ENCODE data around the gene SCP2.
"Not testable (repeated sequence)": the region's sequence is repeated elsewhere in the genome, so short reads cannot be mapped to it uniquely, and the experiment has no call there.

SCP2 gene

GRCh38 chr1:52915211-52915854 lies 11.7 kb upstream of the SCP2 start:
- in situ Hi-C loops (cut with MboI; ENCODE audit: low sequenced_read_pairs), result loop anchor here (25.0 kb wide), 1 partner anchor 272 kb away; the partner anchor contains the start of gene CPT2

DNA sequence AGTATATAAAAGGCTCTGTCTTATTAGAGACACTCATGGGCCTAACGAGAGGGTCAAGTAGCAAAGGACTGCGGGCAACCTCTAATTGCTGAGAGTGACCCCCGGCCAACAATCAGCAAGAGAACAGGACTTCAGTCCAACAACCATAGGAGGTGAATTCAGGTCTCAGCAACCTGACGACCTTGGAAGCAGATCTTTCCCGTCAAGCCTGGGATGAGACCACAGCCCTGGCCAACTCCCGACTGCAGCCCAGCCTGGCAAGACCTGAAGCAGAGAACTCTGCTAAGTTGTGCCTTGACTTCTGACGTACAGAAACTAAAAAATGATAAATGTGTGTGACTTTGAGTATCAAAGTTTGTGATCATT lies 11.2 kb upstream of the SCP2 start:
- in situ Hi-C loops (cut with MboI; ENCODE audit: low sequenced_read_pairs), result loop anchor here (25.0 kb wide), 1 partner anchor 271 kb away; the partner anchor contains the start of gene CPT2

- in situ Hi-C loops (cut with MboI; ENCODE audit: low sequenced_read_pairs), result loop anchor here (25.0 kb wide), 1 partner anchor 271 kb away; the partner anchor contains the start of gene CPT2
Measured at GRCh38 chr1:52916241-52916975, 10.7 kb upstream of the SCP2 start.

DNA sequence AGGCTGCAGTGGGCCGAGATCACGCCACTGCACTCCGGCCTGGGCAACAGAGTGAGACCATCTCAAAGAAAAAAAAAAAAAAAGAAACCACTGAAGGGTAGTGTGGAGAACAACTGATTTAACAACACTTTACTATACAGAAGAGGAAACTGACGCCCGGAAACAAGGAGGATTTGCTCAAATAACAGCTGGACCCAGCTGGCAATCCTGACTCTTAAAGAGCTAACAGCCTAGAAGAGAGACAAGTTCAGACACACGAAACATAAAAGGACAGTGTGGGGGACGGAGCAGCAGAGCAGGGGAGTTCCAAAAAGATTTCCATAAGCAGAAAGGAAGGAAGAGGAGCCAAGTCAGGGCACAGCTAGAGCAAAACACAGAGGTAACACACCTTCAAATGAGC lies 9.9 kb upstream of the SCP2 start:
- in situ Hi-C loops (cut with MboI; ENCODE audit: low sequenced_read_pairs), result loop anchor here (25.0 kb wide), 1 partner anchor 270 kb away; the partner anchor contains the start of gene CPT2

DNA sequence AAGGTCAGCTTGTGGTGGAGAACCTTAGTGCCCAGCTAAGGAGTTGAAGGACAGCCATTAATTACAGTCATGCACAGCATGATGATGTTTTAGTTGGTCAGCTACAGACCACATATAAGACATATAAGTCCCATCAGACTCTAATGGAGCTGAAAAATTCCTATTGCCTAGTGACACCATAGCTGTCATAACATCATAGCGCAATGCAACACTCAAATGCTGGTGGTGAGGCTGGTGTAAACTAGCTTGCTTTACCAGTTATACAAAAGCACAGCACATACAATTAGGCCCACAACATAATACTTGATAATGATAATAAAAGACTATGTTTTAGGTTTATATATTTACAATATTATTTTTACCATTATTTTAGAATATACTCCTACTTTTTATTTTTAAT lies 9.5 kb upstream of the SCP2 start:
- in situ Hi-C loops (cut with MboI; ENCODE audit: low sequenced_read_pairs), result loop anchor here (25.0 kb wide), 1 partner anchor 270 kb away; the partner anchor contains the start of gene CPT2

DNA sequence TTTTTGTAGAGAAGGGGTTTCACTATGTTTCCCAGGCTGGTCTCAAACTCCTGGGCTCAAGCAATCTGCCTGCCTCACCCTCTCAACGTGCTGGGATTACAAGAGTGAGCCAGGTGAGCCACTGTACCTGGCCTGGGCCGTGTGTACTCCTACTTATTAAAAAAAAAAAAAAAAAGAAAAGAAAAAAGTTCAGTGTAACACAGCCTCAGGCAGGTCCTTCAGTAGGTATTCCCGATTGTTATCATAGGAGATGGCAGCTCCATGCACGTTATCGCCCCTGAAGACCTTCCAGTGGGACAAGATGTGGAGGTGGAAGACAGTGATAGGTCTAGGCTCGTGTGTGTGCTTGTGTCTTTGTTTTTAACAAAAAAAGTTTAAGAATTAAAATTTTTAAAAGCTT lies 8.9 kb upstream of the SCP2 start:
- in situ Hi-C loops (cut with MboI; ENCODE audit: low sequenced_read_pairs), result loop anchor here (25.0 kb wide), 1 partner anchor 269 kb away; the partner anchor contains the start of gene CPT2

GRCh38 chr1:52919051-52919722 lies 7.9 kb upstream of the SCP2 start:
- in situ Hi-C loops (cut with MboI; ENCODE audit: low sequenced_read_pairs), result loop anchor here (25.0 kb wide), 1 partner anchor 268 kb away; the partner anchor contains the start of gene CPT2

DNA sequence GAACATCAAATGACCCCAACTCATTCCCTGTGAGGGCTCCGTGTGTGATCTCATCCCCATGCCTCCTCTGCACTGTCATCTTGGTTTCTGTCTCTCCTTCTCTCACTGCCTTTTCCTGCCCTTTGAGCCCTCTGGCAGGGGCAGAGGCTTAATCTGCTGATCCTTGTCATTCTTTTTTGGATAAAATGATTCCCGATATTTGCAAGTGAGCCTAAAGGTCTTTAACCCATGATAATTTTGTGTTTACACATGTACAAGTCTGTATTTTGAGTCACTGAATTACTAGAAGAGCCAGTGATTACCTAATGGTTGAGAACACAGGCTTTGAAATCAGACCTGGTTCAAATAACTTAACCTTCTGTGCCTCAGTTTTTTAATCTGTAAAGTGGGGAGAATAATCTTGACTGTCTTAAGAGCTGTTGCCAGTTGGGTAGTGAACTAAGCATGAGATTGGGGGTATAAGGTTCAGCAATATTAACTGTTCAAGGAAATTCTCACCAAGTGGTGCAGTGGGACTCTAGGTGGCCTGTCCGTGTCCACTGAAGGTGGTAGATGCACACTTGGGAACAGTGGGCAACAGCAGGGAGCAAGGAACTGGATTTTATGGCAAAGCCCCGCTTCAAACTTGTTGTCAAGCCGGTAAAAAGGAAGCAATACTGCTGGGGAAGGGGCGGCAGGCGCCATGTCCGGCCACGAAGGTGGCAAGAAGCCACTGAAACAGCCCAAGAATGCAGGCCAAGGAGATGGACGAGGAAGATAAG lies 7.2 kb upstream of the SCP2 start:
- in situ Hi-C loops (cut with MboI; ENCODE audit: low sequenced_read_pairs), result loop anchor here (25.0 kb wide), 1 partner anchor 267 kb away; the partner anchor contains the start of gene CPT2

DNA sequence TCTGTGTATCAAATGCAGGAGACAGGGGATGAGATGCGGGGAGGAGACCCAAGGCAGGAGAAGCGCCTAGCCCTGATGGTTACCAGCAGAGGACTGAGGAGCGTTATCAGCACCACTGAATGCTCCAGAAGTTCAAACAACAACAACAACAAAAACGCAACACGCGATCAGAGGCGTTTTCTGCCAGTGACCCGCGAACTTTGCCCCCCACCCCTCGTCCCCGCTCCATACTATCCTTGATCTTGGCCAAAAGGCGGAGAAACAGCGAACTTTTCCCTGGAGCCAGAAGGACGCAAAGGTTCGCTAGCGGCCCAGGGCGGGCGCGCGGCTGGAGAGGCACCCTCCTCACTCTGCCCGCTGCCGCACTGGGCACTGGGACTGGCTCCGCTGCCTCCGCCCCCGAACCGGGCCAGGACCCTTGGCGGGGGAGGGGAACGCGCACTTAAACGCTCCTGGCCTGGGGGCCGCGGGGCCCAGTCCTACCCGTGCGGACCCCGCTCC lies 6.2 kb upstream of the SCP2 start:
- in situ Hi-C loops (cut with MboI; ENCODE audit: low sequenced_read_pairs), result loop anchor here (25.0 kb wide), 1 partner anchor 266 kb away; the partner anchor contains the start of gene CPT2

DNA sequence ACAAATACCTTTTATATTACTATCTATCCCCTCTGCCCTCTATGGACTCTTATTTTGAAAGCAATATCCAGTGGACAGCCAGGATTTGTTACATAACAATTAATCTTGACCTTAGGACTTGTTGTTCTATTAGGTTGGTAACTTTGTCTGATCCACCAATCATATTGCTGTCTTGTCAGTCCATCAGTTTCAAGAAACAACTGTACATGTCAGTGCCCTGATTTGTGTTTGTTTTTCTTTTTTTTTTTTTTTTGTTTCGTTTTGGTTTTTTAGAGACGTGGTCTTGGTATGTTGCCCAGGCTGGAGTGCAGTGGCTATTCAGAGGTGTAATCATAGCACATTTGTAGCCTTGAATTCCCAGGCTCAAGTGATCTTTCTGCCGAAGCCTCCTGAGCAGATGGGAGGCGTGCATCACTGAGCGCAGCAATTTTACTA lies 1.5 kb upstream of the SCP2 start:
- in situ Hi-C loops (cut with MboI; ENCODE audit: low sequenced_read_pairs), result no loop called here

- in situ Hi-C loops (cut with MboI; ENCODE audit: low sequenced_read_pairs), result no loop called here
Measured at GRCh38 chr1:52926864-52927211, 238 bp upstream of the SCP2 start.

GRCh38 chr1:52928015-52928404 lies 934 bp downstream of the SCP2 start:
- in situ Hi-C loops (cut with MboI; ENCODE audit: low sequenced_read_pairs), result no loop called here

DNA sequence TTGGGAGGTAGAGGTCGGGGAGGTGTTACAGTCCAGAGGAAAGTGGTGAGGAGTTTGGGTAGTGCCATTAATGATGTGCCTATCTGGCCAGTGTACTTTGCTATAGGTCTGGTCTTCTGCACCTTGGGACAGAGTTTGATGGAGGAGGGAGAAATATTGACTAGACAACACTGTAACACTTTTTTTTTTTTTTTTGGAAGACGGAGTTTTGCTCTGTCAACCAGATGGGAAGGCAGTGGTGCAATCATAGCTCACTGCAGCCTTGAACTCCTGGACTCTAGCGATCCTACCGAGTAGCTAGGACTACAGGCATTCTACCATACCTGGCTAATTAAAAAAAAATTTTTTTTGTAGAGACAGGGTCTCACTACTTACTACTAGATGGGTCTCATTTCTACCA lies 1.9 kb downstream of the SCP2 start:
- in situ Hi-C loops (cut with MboI; ENCODE audit: low sequenced_read_pairs), result no loop called here

DNA sequence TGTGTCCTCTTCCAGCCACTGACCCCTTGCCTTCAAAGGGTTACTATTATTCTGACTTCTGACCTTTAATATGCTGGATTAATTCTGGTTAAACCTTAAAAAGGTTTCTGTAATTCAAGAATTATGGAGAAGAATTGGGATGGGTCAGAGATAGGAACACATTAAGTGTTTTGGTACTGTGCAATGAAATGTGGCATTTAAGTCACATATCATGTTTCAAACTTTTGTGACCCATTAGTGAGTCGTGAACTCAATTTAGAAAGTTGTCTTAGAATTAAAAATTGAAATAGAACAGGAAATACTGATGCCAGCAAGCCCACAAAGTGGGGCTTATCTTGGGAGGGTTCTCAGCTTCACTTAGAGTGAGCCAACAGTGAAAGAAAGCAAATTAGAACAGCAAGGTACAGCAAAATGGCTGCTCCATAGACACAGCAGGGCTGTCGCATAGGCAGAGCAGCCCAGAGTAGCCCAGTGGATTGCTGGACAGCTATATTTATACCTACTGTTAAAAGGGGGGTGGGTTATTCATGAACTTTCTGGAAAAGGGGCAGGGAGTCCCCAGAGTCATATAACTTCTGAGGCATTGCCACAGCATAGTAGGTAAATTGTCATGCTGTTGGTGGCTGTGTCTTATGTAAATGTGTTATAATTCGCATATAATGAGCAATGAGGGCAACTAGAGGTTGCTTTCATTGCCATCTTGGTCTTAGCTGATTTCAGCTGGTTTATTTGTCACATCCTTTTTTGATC lies 10.5 kb downstream of the SCP2 start:
- in situ Hi-C loops (cut with MboI; ENCODE audit: low sequenced_read_pairs), result no loop called here

DNA sequence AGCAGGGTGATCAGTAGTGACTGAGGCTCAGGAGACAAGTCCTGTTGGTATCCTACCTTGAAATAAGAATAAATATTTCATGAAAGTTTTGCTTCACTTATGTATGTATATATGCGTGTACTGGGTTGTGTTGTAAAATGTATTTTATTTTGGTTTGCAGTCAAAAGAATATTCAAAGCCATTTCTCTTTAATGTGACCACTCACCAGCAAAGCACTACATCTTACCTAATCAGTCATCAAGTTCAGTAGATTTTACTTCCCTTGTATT lies 11.0 kb downstream of the SCP2 start:
- in situ Hi-C loops (cut with MboI; ENCODE audit: low sequenced_read_pairs), result no loop called here

- in situ Hi-C loops (cut with MboI; ENCODE audit: low sequenced_read_pairs), result no loop called here
Measured at GRCh38 chr1:52943876-52944416, 16.9 kb downstream of the SCP2 start.

- in situ Hi-C loops (cut with MboI; ENCODE audit: low sequenced_read_pairs), result no loop called here
Measured at GRCh38 chr1:52944566-52944965, 17.5 kb downstream of the SCP2 start.

- in situ Hi-C loops (cut with MboI; ENCODE audit: low sequenced_read_pairs), result no loop called here
Measured at GRCh38 chr1:52947490-52947889, 20.4 kb downstream of the SCP2 start.

- in situ Hi-C loops (cut with MboI; ENCODE audit: low sequenced_read_pairs), result not testable (repeated sequence)
Measured at GRCh38 chr1:52949602-52950001, 22.5 kb downstream of the SCP2 start.

- in situ Hi-C loops (cut with MboI; ENCODE audit: low sequenced_read_pairs), result no loop called here
Measured at GRCh38 chr1:52952112-52952511, 25.0 kb downstream of the SCP2 start.

Measured in HL-60/S4 (cell line).